ENCODE measurements around the gene SORBS1.

Gene SORBS1

DNA sequence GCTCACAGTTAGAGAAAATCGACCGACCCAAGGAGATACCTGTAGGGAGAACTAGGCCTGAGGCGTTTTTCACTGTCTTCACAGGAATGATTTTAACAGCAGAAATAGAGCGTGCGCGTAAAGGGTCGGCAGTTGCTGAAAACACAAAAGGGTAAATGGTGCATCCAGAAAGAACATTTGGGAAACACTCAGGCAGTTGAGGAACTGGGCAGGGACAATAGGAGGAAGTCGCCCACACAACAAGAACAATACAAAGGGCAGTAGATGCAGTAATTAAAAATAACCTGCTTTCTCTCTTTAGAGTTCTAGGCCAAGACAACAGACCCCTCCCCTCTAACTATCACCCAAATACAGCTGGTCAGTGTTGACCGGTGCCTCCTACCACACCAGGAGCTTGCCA, 126.6 kb downstream of the SORBS1 start:
- no peak for DNase-seq

DNA sequence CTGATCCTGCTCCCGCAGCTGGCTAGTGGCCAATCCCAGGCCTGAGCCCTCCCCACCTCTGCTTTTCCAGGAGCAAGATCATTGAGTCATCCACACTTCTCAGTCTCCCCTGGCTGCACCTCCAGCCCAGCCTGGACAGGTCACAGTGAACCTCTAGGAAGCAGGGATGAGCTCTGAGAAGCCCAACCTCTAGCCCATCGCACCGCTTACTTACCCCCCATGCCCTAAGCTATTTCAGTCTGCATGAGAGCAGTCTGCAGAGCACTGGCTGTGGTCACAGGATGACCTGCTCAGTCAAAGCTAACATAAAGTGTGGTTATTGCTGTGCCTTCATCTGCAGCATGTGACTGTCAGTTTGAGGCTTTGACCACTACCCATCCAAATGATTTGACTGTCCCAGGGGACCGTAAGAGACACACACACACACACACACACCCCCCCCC, 129.2 kb downstream of the SORBS1 start:
- DNase-seq = peak in 1 of 5 experiments; percentile 8

DNA sequence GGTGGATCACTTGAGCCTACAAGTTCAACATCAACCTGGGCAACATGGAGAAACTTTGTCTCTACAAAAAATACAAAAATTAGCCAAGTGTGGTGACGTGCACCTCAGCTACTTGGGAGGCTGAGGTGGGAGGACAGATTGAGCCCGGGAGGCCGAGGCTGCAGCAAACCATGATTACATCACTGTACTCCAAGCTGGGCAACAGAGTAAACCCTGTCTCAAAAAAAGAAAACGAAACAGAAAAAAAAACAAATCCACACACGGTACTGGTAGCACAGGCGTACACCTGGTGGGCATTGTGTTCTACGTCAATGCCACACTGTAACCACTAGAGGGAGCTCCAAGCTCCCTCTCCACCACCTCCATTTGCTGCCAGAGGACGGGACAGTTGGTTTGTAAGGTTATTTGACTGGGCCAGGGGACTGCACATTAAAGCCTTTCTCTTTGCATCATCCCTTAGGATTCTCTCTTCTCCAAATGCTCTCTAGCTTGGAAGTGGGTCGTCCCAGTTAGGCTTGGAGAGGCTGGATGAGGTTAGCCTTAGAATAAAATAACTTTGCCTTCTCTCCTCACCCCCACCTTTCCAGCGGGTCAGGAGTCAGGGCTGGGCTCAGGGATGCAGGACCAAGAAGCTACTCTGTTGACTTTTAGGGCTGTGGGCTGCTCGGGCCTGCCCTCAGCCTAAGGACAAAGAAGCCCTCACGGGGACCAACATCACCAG, 130.8 kb downstream of the SORBS1 start:
- DNase-seq = peak in 3 of 5 experiments; percentile 9 to 58 (median 13)

DNA sequence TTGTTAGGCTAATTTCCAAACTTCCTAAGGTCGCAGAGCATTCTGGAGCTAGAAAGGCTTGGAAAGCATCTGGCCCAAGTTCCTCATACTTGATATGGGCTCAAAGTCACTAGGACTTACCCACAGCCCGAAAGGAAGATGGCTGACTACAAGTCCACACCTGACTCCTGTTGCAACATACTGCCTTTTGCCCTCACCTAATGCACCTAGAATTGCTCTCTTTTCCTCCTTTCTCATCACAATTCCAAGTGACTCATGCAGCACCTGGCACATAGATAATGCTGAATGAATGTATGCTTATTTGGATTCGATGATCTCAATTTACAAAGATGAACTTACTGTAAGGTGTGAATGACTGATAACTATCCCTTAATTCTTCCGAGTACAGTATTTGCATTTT, 131.5 kb downstream of the SORBS1 start:
- no peak for DNase-seq

- DNase-seq = no peak
These were observed 132.5 kb downstream of the SORBS1 start for GRCh38 chr10:95428701-95429100.

DNA sequence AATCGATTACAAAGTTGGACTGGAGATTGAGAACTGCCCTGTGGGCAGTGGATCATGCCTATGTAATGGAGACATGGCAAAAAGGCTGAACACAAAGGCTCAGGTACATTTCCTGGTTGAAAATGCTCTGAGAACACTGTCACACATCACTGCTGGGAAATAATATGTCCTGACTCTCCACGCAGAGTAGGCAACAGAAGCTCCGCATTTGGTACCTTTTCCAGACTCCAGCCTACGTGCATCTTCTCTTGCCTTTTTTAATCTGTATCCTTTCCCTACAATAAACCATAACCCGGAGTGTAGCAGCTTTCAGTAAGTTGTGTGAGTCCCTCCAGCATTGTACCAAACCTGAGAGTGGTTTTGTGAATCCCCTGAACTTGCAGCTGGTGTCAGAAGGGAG, 134.7 kb downstream of the SORBS1 start:
- no peak for DNase-seq

DNA sequence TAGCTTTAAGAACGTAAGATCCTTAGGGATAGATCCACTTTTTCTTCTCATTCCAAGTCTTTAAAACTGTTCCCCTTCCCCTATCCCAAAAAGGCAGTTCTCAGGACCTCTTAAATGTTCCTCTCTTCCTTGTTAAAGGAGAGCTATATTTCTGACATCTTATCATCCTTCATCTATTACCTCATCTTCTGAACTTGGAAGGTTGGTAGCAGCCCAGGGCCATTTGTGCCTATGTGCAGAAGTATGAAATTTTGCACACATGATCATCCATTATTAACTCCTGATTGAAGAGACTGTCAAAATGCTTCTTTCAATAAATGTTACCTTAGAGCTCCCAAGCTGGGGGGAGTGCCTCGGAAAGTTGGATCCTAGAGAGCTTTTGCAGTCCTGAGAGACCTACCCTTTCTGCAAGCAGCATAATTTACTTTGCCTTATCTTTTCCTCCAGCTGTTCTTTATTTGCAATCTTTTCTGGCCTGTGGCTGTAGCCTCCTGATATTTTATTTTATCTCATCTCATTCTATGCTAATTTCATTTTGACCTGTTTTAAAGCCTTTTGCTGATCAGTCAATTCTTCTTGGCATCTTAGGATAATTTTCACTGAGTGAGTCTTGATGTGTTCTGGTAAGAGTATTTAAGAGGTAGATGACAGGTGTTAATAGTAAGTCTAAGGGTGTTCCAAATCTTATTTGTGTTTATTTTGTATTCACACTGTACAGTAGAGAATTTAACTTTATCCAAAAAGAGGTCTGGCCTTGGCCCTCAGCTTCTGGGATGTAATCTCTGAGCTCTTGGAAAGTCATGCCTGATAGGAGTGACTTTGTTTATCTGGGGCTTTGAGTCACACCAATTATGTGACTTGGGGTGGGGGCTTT, 135.3 kb downstream of the SORBS1 start:
- no peak for DNase-seq

DNA sequence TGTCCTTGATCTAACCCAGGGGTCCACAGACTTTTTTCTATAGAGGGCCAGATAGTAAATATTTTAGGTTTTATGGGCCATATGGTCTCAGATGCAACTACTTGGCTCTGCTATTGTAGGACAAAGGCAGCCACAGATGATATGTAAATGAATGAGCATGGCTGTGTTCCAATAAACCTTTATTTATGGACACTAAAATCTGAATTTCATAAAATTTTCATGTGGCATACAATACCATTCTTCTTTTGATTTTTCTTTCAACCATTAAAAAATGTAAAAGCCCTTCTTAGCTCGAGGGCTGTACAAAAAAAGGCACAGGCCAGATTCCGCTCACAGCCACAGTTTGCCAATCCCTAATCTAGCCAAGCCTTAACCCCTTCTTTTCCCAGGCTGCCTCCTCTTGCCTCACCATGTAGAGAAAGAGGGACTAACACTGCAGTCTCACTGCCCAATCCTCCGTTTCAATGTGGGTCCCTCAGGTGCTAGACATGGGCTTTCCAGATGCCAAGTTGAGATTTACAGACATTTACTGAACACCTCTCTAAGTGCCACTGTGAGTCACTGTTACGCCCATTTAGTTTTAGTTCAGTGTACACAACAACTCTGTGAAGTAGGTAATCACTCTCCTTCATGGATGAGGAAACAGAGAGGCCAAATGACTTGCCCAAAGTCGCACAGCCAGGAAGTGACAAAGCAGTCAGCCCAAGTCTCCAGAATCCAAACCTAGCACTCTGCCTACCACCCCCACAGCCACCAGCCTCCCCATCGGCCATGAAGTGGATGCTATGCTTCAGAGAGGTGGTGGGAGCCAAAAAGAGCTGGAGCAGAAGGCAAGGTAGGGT, 137.8 kb downstream of the SORBS1 start:
- no peak for DNase-seq

GRCh38 chr10:95422233-95422632, 138.9 kb downstream of the SORBS1 start:
- DNase-seq = no peak

DNA sequence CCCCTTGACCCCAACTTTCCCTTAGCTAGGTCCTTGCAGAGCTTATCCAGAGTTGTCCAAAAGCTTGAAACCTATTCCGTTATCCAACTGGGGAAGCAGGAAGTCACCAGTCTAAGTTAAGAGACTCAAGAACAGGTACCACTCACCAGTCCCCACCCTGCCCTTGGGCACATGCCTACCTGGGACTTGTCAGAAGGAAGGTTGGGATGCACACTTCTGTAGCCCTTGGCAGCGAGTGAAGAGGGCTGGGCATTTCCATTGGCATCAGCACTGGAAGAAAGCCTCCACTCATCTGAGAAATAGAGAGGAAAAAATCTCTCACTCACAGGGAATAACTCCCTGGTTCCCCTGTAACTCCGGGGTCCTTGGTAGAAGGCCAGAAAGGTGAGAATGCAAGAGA, 139.4 kb downstream of the SORBS1 start:
- no peak for DNase-seq

DNA sequence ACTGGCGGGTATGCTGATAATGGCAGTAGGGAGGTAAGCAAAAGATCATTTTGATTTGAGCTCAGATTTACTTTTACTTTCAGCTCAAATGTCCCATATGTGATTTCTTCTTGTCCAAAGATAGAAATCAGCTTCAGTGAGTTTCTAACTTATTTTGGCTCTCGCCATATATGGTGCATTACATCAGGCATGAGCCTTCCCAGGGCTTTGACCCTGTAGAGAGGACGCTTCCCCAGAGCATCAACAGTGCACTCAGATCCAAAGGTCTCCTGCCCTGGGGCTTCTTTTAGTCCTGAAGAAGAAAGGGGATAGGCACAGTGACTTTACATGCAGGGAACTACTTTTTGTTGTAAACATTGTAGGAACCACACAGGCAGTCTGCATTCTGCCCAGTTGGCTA, 141.8 kb downstream of the SORBS1 start:
- DNase-seq = peak in 1 of 5 experiments; percentile 36

DNA sequence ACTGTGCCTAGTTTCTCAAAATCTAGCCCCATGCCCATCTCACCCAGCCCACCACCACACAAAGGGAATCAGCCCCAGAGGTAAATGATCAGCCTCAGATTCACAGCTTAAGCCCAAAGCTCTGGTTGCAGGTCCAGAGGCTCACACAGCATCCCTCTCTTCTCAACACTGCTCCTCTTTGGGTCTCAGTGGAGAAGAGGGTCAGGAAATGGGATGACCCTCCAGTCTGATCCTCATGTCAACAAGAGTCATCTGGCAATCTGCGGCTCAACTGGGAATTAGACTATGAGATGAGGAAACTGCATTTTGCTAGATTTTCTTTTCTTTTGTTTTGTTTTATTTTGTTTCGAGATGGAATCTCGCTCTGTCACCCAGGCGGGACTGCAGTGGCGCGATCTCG, 144.2 kb downstream of the SORBS1 start:
- DNase-seq = no peak

DNA sequence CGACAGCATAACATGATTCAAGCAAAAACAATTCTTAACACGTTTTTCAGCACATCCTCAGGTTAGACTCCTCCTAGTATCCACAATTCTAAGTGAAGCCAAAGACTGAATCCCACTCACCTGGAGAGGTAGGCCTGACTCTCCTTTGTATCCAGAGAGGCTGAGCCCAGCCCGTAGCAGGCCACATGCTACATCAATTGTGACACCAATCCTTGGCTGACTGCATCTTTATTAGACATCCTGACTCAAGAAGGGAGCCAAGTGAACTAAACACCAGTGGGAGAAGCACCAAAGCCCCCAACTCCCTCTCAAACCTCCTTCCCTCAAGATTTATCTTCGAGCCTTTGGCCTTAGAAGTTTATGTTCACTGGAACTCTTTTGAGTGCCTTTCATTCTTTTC, 144.9 kb downstream of the SORBS1 start:
- DNase-seq = no peak

DNA sequence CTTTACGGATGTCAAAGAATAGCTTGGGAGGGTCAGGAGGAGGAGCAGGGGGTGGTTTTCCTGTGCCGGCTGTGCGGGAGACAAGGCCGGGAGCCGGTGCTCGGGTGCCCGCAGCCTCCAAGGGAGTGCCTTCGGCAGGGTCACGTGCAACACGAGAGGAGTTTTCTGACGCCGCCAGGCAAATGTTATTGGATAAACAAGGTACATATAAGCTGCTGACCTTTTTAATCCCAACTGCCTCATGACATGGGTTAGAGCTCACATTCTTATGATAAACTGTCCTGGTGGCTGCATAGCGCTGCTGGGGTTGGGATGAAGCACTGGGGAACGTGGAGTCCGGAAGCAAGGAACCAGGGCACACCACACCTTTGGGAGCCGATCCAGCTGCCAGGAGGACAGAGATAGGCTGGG, 145.5 kb downstream of the SORBS1 start:
- DNase-seq = no peak

GRCh38 chr10:95414844-95415485, 146.2 kb downstream of the SORBS1 start:
- no peak for DNase-seq

- DNase-seq = no peak
These were observed 146.9 kb downstream of the SORBS1 start for GRCh38 chr10:95414016-95414830.

DNA sequence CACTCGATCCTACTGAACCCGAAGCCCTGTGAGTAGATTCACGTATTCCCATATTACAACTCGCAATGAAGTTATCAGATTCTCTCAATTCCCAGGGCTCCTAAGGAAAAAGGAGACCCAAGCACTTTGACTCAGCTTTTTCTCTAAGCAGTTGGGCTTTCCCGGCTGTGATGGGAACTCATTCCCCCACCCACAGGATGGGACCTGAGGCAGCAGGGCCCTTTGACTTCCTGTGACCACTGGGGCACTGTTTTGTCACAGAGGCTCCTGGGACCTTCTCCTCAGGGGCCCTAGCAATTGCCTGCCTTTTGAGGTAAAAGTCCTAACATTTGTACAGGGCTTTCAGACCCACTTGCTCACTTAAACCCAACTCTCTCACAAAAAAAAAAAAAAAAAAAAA, 147.6 kb downstream of the SORBS1 start:
- DNase-seq = no peak

DNA sequence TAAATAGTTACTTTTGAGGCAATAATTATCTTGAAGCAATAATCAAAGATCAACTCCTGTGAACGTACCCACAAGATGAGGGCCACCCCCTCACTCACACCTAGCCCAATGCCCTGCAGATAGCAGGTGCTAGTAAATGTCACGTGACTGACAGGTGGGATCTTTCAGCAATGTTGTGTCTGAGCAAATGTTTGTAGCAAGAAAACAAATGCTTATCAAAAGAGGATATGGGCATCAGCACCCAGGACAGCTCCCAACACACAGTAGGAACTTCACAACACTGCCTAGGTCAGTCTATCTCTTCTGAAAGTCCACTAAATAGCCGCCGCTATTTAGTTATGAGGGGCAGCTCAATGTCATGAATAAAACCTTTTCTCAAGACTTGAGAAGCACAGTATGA, 149.5 kb downstream of the SORBS1 start:
- no peak for DNase-seq

- DNase-seq = no peak
These were observed 151.9 kb downstream of the SORBS1 start for GRCh38 chr10:95408983-95409873.

- no peak for DNase-seq
These were observed 152.8 kb downstream of the SORBS1 start for GRCh38 chr10:95408148-95408960.

Measured in T-helper 2 cell (primary cell).